ENCODE measurements around the gene TMEM156.
A peak's percentile ranks its signal among the peaks of the same experiment; 100 is the strongest.
"Not testable (repeated sequence)": the region's sequence is repeated elsewhere in the genome, so short reads cannot be mapped to it uniquely, and the experiment has no call there.

Gene TMEM156

GRCh38 chr4:39002058-39002457 lies 30.2 kb downstream of the TMEM156 start:
- H3K9ac ChIP-seq (ENCODE audit: low read depth in 1 of 2, low read length in 2 of 2): not testable (repeated sequence)

GRCh38 chr4:38995660-38996005 lies 36.6 kb downstream of the TMEM156 start:
- Histone ChIP-seq H3K27ac (ENCODE audit: low read depth in 2 of 2, low read length in 2 of 2) (no peak overlapping the region), H3K27me3 (ENCODE audit: control insufficient read depth in 2 of 2, insufficient read depth in 2 of 2, low read length in 2 of 2) (no peaks in the 10 kb centered on the region), H3K4me3 (ENCODE audit: low read length in 2 of 2) (no peak overlapping the region), H3K36me3 (ENCODE audit: control insufficient read depth in 2 of 2, insufficient read depth in 2 of 2, low read length in 2 of 2) (no peaks in the 10 kb centered on the region), H3K4me1 (ENCODE audit: control insufficient read depth in 2 of 2, insufficient read depth in 2 of 2, low read length in 2 of 2) (no peaks in the 10 kb centered on the region), H3K9ac (ENCODE audit: low read depth in 1 of 2, low read length in 2 of 2) (no peak overlapping the region), H3K9me3 (ENCODE audit: control insufficient read depth in 2 of 2, low read length in 2 of 2) (no peaks in the 10 kb centered on the region)

More at GRCh38 chr4:39002058-39002457, 30.2 kb downstream of the TMEM156 start:
- not testable (repeated sequence) for H3K27me3 ChIP-seq (ENCODE audit: control insufficient read depth in 2 of 2, insufficient read depth in 2 of 2, low read length in 2 of 2); H3K36me3 ChIP-seq (ENCODE audit: control insufficient read depth in 2 of 2, insufficient read depth in 2 of 2, low read length in 2 of 2); H3K9me3 ChIP-seq (ENCODE audit: control insufficient read depth in 2 of 2, low read length in 2 of 2); H3K27ac ChIP-seq (ENCODE audit: low read depth in 2 of 2, low read length in 2 of 2); H3K4me1 ChIP-seq (ENCODE audit: control insufficient read depth in 2 of 2, insufficient read depth in 2 of 2, low read length in 2 of 2); H3K4me3 ChIP-seq (ENCODE audit: low read length in 2 of 2)

GRCh38 chr4:38994135-38994534 lies 38.1 kb downstream of the TMEM156 start:
- H3K27ac ChIP-seq (ENCODE audit: low read depth in 2 of 2, low read length in 2 of 2): no peak overlapping the region
- no peak overlapping the region for H3K4me3 ChIP-seq (ENCODE audit: low read length in 2 of 2)
- no peaks in the 10 kb centered on the region for H3K9me3 ChIP-seq (ENCODE audit: control insufficient read depth in 2 of 2, low read length in 2 of 2)
- no peaks in the 10 kb centered on the region for H3K4me1 ChIP-seq (ENCODE audit: control insufficient read depth in 2 of 2, insufficient read depth in 2 of 2, low read length in 2 of 2)
- no peaks in the 10 kb centered on the region for H3K27me3 ChIP-seq (ENCODE audit: control insufficient read depth in 2 of 2, insufficient read depth in 2 of 2, low read length in 2 of 2)
- no peaks in the 10 kb centered on the region for H3K36me3 ChIP-seq (ENCODE audit: control insufficient read depth in 2 of 2, insufficient read depth in 2 of 2, low read length in 2 of 2)
- no peak overlapping the region for H3K9ac ChIP-seq (ENCODE audit: low read depth in 1 of 2, low read length in 2 of 2)

GRCh38 chr4:38993683-38994082 lies 38.5 kb downstream of the TMEM156 start:
- Histone ChIP-seq H3K9ac (ENCODE audit: low read depth in 1 of 2, low read length in 2 of 2) (no peak overlapping the region), H3K4me3 (ENCODE audit: low read length in 2 of 2) (no peak overlapping the region), H3K9me3 (ENCODE audit: control insufficient read depth in 2 of 2, low read length in 2 of 2) (no peaks in the 10 kb centered on the region), H3K4me1 (ENCODE audit: control insufficient read depth in 2 of 2, insufficient read depth in 2 of 2, low read length in 2 of 2) (no peaks in the 10 kb centered on the region), H3K27me3 (ENCODE audit: control insufficient read depth in 2 of 2, insufficient read depth in 2 of 2, low read length in 2 of 2) (no peaks in the 10 kb centered on the region), H3K36me3 (ENCODE audit: control insufficient read depth in 2 of 2, insufficient read depth in 2 of 2, low read length in 2 of 2) (no peaks in the 10 kb centered on the region), H3K27ac (ENCODE audit: low read depth in 2 of 2, low read length in 2 of 2) (no peak overlapping the region)

GRCh38 chr4:38990241-38990640 lies 42.0 kb downstream of the TMEM156 start:
- no peaks in the 10 kb centered on the region for H3K9me3 ChIP-seq (ENCODE audit: control insufficient read depth in 2 of 2, low read length in 2 of 2)
- no peak overlapping the region for H3K4me3 ChIP-seq (ENCODE audit: low read length in 2 of 2)
- no peak overlapping the region for H3K27ac ChIP-seq (ENCODE audit: low read depth in 2 of 2, low read length in 2 of 2)
- H3K4me1 ChIP-seq (ENCODE audit: control insufficient read depth in 2 of 2, insufficient read depth in 2 of 2, low read length in 2 of 2): peaks cover 0 to 3% of the 10 kb centered on the region in 2 donors
- no peaks in the 10 kb centered on the region for H3K27me3 ChIP-seq (ENCODE audit: control insufficient read depth in 2 of 2, insufficient read depth in 2 of 2, low read length in 2 of 2)
- no peak overlapping the region for H3K9ac ChIP-seq (ENCODE audit: low read depth in 1 of 2, low read length in 2 of 2)
- H3K36me3 ChIP-seq (ENCODE audit: control insufficient read depth in 2 of 2, insufficient read depth in 2 of 2, low read length in 2 of 2): no peaks in the 10 kb centered on the region

- H3K27ac ChIP-seq (ENCODE audit: low read depth in 2 of 2, low read length in 2 of 2): no peak overlapping the region
- no peak overlapping the region for H3K4me3 ChIP-seq (ENCODE audit: low read length in 2 of 2)
- H3K4me1 ChIP-seq (ENCODE audit: control insufficient read depth in 2 of 2, insufficient read depth in 2 of 2, low read length in 2 of 2): peaks cover 0 to 3% of the 10 kb centered on the region in 2 donors
- no peaks in the 10 kb centered on the region for H3K9me3 ChIP-seq (ENCODE audit: control insufficient read depth in 2 of 2, low read length in 2 of 2)
- H3K36me3 ChIP-seq (ENCODE audit: control insufficient read depth in 2 of 2, insufficient read depth in 2 of 2, low read length in 2 of 2): no peaks in the 10 kb centered on the region
- H3K9ac ChIP-seq (ENCODE audit: low read depth in 1 of 2, low read length in 2 of 2): no peak overlapping the region
- H3K27me3 ChIP-seq (ENCODE audit: control insufficient read depth in 2 of 2, insufficient read depth in 2 of 2, low read length in 2 of 2): no peaks in the 10 kb centered on the region
Observed at GRCh38 chr4:38989487-38989886, 42.7 kb downstream of the TMEM156 start.

- H3K36me3 ChIP-seq (ENCODE audit: control insufficient read depth in 2 of 2, insufficient read depth in 2 of 2, low read length in 2 of 2); H3K27me3 ChIP-seq (ENCODE audit: control insufficient read depth in 2 of 2, insufficient read depth in 2 of 2, low read length in 2 of 2); H3K4me1 ChIP-seq (ENCODE audit: control insufficient read depth in 2 of 2, insufficient read depth in 2 of 2, low read length in 2 of 2); H3K9me3 ChIP-seq (ENCODE audit: control insufficient read depth in 2 of 2, low read length in 2 of 2); H3K27ac ChIP-seq (ENCODE audit: low read depth in 2 of 2, low read length in 2 of 2); H3K4me3 ChIP-seq (ENCODE audit: low read length in 2 of 2); H3K9ac ChIP-seq (ENCODE audit: low read depth in 1 of 2, low read length in 2 of 2): not testable (repeated sequence)
Observed at GRCh38 chr4:38988353-38988752, 43.9 kb downstream of the TMEM156 start.

GRCh38 chr4:38987491-38987890 lies 44.7 kb downstream of the TMEM156 start:
- Histone ChIP-seq H3K36me3 (ENCODE audit: control insufficient read depth in 2 of 2, insufficient read depth in 2 of 2, low read length in 2 of 2) (no peaks in the 10 kb centered on the region), H3K9ac (ENCODE audit: low read depth in 1 of 2, low read length in 2 of 2) (no peak overlapping the region), H3K27ac (ENCODE audit: low read depth in 2 of 2, low read length in 2 of 2) (no peak overlapping the region), H3K4me1 (ENCODE audit: control insufficient read depth in 2 of 2, insufficient read depth in 2 of 2, low read length in 2 of 2) (peaks cover 0 to 3% of the 10 kb centered on the region in 2 donors), H3K4me3 (ENCODE audit: low read length in 2 of 2) (no peak overlapping the region), H3K27me3 (ENCODE audit: control insufficient read depth in 2 of 2, insufficient read depth in 2 of 2, low read length in 2 of 2) (no peaks in the 10 kb centered on the region), H3K9me3 (ENCODE audit: control insufficient read depth in 2 of 2, low read length in 2 of 2) (no peaks in the 10 kb centered on the region)

GRCh38 chr4:38985410-38986100 lies 46.7 kb downstream of the TMEM156 start:
- H3K4me1 ChIP-seq (ENCODE audit: control insufficient read depth in 2 of 2, insufficient read depth in 2 of 2, low read length in 2 of 2): peaks cover 0 to 3% of the 10 kb centered on the region in 2 donors
- no peaks in the 10 kb centered on the region for H3K36me3 ChIP-seq (ENCODE audit: control insufficient read depth in 2 of 2, insufficient read depth in 2 of 2, low read length in 2 of 2)
- H3K9me3 ChIP-seq (ENCODE audit: control insufficient read depth in 2 of 2, low read length in 2 of 2): no peaks in the 10 kb centered on the region
- peak overlapping the region in 1 of 2 donors; percentile 14 for H3K4me3 ChIP-seq (ENCODE audit: low read length in 2 of 2)
- H3K9ac ChIP-seq (ENCODE audit: low read depth in 1 of 2, low read length in 2 of 2): no peak overlapping the region
- H3K27ac ChIP-seq (ENCODE audit: low read depth in 2 of 2, low read length in 2 of 2): peak overlapping the region; percentile 28 to 39
- H3K27me3 ChIP-seq (ENCODE audit: control insufficient read depth in 2 of 2, insufficient read depth in 2 of 2, low read length in 2 of 2): no peaks in the 10 kb centered on the region

GRCh38 chr4:38983787-38984598 lies 48.2 kb downstream of the TMEM156 start:
- no peak overlapping the region for H3K27ac ChIP-seq (ENCODE audit: low read depth in 2 of 2, low read length in 2 of 2)
- H3K36me3 ChIP-seq (ENCODE audit: control insufficient read depth in 2 of 2, insufficient read depth in 2 of 2, low read length in 2 of 2): no peaks in the 10 kb centered on the region
- no peak overlapping the region for H3K9ac ChIP-seq (ENCODE audit: low read depth in 1 of 2, low read length in 2 of 2)
- no peak overlapping the region for H3K4me3 ChIP-seq (ENCODE audit: low read length in 2 of 2)
- H3K4me1 ChIP-seq (ENCODE audit: control insufficient read depth in 2 of 2, insufficient read depth in 2 of 2, low read length in 2 of 2): peaks cover 0 to 3% of the 10 kb centered on the region in 2 donors
- no peaks in the 10 kb centered on the region for H3K9me3 ChIP-seq (ENCODE audit: control insufficient read depth in 2 of 2, low read length in 2 of 2)
- H3K27me3 ChIP-seq (ENCODE audit: control insufficient read depth in 2 of 2, insufficient read depth in 2 of 2, low read length in 2 of 2): no peaks in the 10 kb centered on the region
